Neural progenitor cell (in vitro differentiated cells): Measurements from ENCODE around the gene KRTAP20-2. TPM values are rescaled to one million over a fixed set of nuclear protein-coding genes. Genes with fewer than 3 reads are reported as not detected.

Experiments used
- DNase-seq: peaks from one replicate; pipeline ENCODE4 v3.0.0-alpha.2; 2016; ENCODE audit warnings: low spot score
- H2AFZ ChIP-seq: fragments of 200-600 bp; sonication (generic); replicated peaks from 2 replicates; pipeline ENCODE4 v1.6.1; 2016; ENCODE audit warnings: antibody characterized with exemption
- H3F3A ChIP-seq: fragments of 200-600 bp; sonication (generic); 2 replicates; pipeline ENCODE4 v1.6.1; 2016; ENCODE audit warnings: antibody characterized with exemption, low read depth
- H3K27ac ChIP-seq: fragments of 200-600 bp; sonication (generic); 2 replicates; pipeline ENCODE4 v1.5.1; 2016; ENCODE audit warnings: mild to moderate bottlenecking
- H3K27me3 ChIP-seq: fragments of 200-600 bp; sonication (generic); 2 replicates; pipeline ENCODE4 v1.6.1; 2016; ENCODE audit warnings: mild to moderate bottlenecking, moderate library complexity
- H3K36me3 ChIP-seq: fragments of 200-600 bp; sonication (generic); 2 replicates; pipeline ENCODE4 v1.5.1; 2016
- H3K4me1 ChIP-seq: fragments of 200-600 bp; sonication (generic); 2 replicates; pipeline ENCODE4 v1.6.1; 2016; ENCODE audit warnings: mixed run types
- H3K4me2 ChIP-seq: fragments of 200-600 bp; sonication (generic); 2 replicates; pipeline ENCODE4 v1.6.1; 2016
- H3K4me3 ChIP-seq: fragments of 200-600 bp; sonication (generic); 2 replicates; pipeline ENCODE4 v1.5.1; 2016
- H3K79me2 ChIP-seq: fragments of 200-600 bp; sonication (generic); 2 replicates; pipeline ENCODE4 v1.6.1; 2016; ENCODE audit warnings: low read depth
- H3K9ac ChIP-seq: fragments of 200-600 bp; sonication (generic); 2 replicates; pipeline ENCODE4 v1.6.1; 2016
- H3K9me3 ChIP-seq: fragments of 200-600 bp; sonication (generic); 2 replicates; pipeline ENCODE4 v1.5.1; 2016; ENCODE audit warnings: low read depth
- H4K20me1 ChIP-seq: fragments of 200-600 bp; sonication (generic); 2 replicates; pipeline ENCODE4 v1.6.1; 2016; ENCODE audit warnings: low read depth
- H3K27ac Mint-ChIP-seq: 3 replicates; pipeline ENCODE4 v1.8.0; 2021; ENCODE audit warnings: mixed read lengths
- H3K27me3 Mint-ChIP-seq: 2 replicates; pipeline ENCODE4 v1.8.0; 2022; ENCODE audit warnings: low read depth, mild to moderate bottlenecking, inconsistent platforms, moderate library complexity, mixed read lengths; ENCODE audit not compliant: insufficient read depth
- H3K36me3 Mint-ChIP-seq: 3 replicates; pipeline ENCODE4 v1.8.0; 2021; ENCODE audit warnings: mixed read lengths
- H3K4me1 Mint-ChIP-seq: 3 replicates; pipeline ENCODE4 v1.8.0; 2021; ENCODE audit warnings: mixed read lengths
- H3K4me3 Mint-ChIP-seq: 3 replicates; pipeline ENCODE4 v1.8.0; 2021; ENCODE audit warnings: mild to moderate bottlenecking, moderate library complexity, mixed read lengths
- H3K9me3 Mint-ChIP-seq: 3 replicates; pipeline ENCODE4 v1.8.0; 2020; ENCODE audit warnings: mixed read lengths
- EZH2 ChIP-seq: fragments of 200-600 bp; sonication (generic); IDR thresholded peaks from 2 replicates; pipeline ENCODE4 v1.6.1; 2017; ENCODE audit warnings: antibody characterized with exemption, mild to moderate bottlenecking, moderate library complexity
- EZH2phosphoT487 ChIP-seq: fragments of 200-600 bp; sonication (generic); IDR thresholded peaks from 2 replicates; pipeline ENCODE4 v1.6.1; 2017; ENCODE audit warnings: antibody characterized with exemption
- total RNA-seq: library from RNA; depleted of rRNA; stranded (reverse); fragments of >200 nt; gene quantifications from 2 replicates; pipeline ENCODE4 v1.2.3, GENCODE V29; 2015; ENCODE audit warnings: low replicate concordance
- TF ChIP-seq, protein P1 (sequence below): fragments of 200-600 bp; sonication (generic); IDR thresholded peaks from 2 replicates; pipeline ENCODE4 v1.5.1; 2017; ENCODE audit warnings: antibody characterized with exemption, mild to moderate bottlenecking

KRTAP20-2 gene
- total RNA-seq, result not detected in 2 replicates

DNA sequence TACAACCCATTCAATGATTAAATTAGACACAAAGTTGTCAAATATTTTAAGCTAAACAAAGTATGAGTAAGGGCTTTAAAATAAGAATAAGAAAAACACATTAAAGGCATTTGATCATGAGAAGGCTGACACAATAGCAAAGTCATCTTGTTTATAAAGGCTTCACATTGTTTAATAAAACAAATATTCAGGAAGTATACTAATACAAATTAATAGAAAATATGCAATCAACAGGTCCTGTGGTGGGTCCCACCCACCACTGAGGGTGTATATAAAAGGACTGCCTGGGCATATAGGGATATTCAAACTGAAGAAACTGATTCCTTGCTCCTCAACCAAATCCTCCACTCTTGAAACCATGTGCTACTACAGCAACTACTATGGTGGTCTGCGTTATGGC, at the start of gene KRTAP20-2:
Gene KRTAP20-2 (plus strand): TSS at position 301 of the 400 bp plus-strand sequence. CDS start 58 bp downstream, at position 359.
- no peaks in the 10 kb centered on the region for H3K36me3 ChIP-seq
- no peak within 1 kb of the TSS for H3K4me3 Mint-ChIP-seq

DNA sequence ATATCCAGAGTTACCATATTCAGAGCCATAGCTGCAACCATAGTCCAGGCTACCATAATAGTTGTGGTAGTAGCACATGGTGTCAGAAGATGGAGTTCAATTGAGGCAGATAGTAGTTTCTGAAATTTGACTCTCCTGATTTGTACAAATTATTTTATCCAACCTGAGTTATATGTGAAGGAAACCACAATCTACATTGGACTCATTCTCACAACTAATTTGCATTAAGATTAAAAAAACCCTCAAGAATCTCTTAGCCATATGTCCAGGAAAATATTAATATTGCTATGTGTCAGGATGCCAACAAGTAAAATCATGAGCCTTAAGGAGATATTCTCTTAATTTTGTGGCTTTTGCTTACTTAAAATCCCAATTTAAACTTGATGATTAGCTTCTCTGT, 44.7 kb upstream of the KRTAP20-2 start, which contains the start of gene KRTAP22-2:
Gene KRTAP22-2 (minus strand): TSS at position 101 of the 400 bp plus-strand sequence.
- Histone ChIP-seq H3K79me2 (no peaks in the 10 kb centered on the region), H3K9me3 (peaks cover 9% of the 10 kb centered on the region), H3K4me1 (no peaks in the 10 kb centered on the region), H3K4me2 (no peak within 1 kb of the TSS), H3F3A (no peaks in the 10 kb centered on the region), H3K9ac (no peak within 1 kb of the TSS), H3K27ac (no peak within 1 kb of the TSS), H3K36me3 (peaks cover 4% of the 10 kb centered on the region), H2AFZ (no peak within 1 kb of the TSS), H4K20me1 (no peaks in the 10 kb centered on the region), H3K4me3 (no peak within 1 kb of the TSS), H3K27me3 (no peaks in the 10 kb centered on the region)
- Mint-ChIP-seq H3K36me3 (no peaks in the 10 kb centered on the region), H3K27ac (no peak within 1 kb of the TSS), H3K9me3 (no peaks in the 10 kb centered on the region), H3K27me3 (no peaks in the 10 kb centered on the region), H3K4me1 (no peaks in the 10 kb centered on the region), H3K4me3 (no peak within 1 kb of the TSS)
- DNase-seq, result no peak
- TF ChIP-seq, protein P1, sequence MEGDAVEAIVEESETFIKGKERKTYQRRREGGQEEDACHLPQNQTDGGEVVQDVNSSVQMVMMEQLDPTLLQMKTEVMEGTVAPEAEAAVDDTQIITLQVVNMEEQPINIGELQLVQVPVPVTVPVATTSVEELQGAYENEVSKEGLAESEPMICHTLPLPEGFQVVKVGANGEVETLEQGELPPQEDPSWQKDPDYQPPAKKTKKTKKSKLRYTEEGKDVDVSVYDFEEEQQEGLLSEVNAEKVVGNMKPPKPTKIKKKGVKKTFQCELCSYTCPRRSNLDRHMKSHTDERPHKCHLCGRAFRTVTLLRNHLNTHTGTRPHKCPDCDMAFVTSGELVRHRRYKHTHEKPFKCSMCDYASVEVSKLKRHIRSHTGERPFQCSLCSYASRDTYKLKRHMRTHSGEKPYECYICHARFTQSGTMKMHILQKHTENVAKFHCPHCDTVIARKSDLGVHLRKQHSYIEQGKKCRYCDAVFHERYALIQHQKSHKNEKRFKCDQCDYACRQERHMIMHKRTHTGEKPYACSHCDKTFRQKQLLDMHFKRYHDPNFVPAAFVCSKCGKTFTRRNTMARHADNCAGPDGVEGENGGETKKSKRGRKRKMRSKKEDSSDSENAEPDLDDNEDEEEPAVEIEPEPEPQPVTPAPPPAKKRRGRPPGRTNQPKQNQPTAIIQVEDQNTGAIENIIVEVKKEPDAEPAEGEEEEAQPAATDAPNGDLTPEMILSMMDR, result no peak
- no peak for TF ChIP-seq EZH2
- TF ChIP-seq EZH2phosphoT487, result no peak

More for the DNA sequence above, at the start of gene KRTAP20-2:
- no peaks in the 10 kb centered on the region for H4K20me1 ChIP-seq
- Mint-ChIP-seq H3K27me3 (peaks cover 2% of the 10 kb centered on the region), H3K36me3 (no peaks in the 10 kb centered on the region), H3K27ac (no peak within 1 kb of the TSS), H3K9me3 (no peaks in the 10 kb centered on the region), H3K4me1 (no peaks in the 10 kb centered on the region)
- no peak within 1 kb of the TSS for H2AFZ ChIP-seq
- H3F3A ChIP-seq, result no peaks in the 10 kb centered on the region
- H3K79me2 ChIP-seq, result no peaks in the 10 kb centered on the region
- TF ChIP-seq EZH2phosphoT487 (no peak), EZH2 (no peak)
- TF ChIP-seq, protein P1, result no peak
- H3K4me3 ChIP-seq, result no peak within 1 kb of the TSS
- H3K4me1 ChIP-seq, result no peaks in the 10 kb centered on the region
- H3K27me3 ChIP-seq, result no peaks in the 10 kb centered on the region
- no peak within 1 kb of the TSS for H3K9ac ChIP-seq
- no peak within 1 kb of the TSS for H3K27ac ChIP-seq
- no peak for DNase-seq
- no peaks in the 10 kb centered on the region for H3K9me3 ChIP-seq
- H3K4me2 ChIP-seq, result no peak within 1 kb of the TSS

DNA sequence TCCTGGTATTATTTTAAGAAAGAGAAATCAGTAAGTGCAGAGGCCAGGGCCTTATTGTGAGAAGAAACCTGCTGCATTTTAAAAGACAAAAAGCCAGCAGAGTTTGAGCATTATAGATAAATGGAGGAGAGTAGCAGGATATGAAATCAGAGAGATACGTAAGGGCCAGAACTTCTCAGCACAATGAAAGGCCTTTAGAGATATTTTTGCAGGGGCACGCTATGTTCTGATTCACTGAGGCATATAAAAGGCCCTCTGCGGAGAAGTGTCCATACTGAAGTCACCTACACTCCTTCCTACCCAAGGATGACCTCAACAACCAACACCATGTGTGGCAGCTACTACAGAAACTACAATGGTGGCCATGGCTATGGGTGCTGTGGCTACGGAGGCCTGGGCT, 42.9 kb upstream of the KRTAP20-2 start, which contains the start of gene KRTAP6-3:
Gene KRTAP6-3 (plus strand): TSS at position 301 of the 400 bp plus-strand sequence. CDS start 6 bp downstream, at position 307.
- Mint-ChIP-seq H3K36me3 (no peaks in the 10 kb centered on the region), H3K4me1 (no peaks in the 10 kb centered on the region), H3K9me3 (no peaks in the 10 kb centered on the region), H3K27me3 (no peaks in the 10 kb centered on the region), H3K27ac (no peak within 1 kb of the TSS), H3K4me3 (no peak within 1 kb of the TSS)
- Histone ChIP-seq H3K4me2 (no peak within 1 kb of the TSS), H3F3A (no peaks in the 10 kb centered on the region), H3K36me3 (peaks cover 4% of the 10 kb centered on the region), H3K79me2 (no peaks in the 10 kb centered on the region), H3K9ac (no peak within 1 kb of the TSS), H2AFZ (no peak within 1 kb of the TSS), H3K4me3 (no peak within 1 kb of the TSS), H4K20me1 (no peaks in the 10 kb centered on the region), H3K27ac (no peak within 1 kb of the TSS), H3K4me1 (no peaks in the 10 kb centered on the region), H3K9me3 (peaks cover 5% of the 10 kb centered on the region), H3K27me3 (no peaks in the 10 kb centered on the region)
- TF ChIP-seq, protein P1, result no peak
- TF ChIP-seq EZH2, result no peak
- no peak for TF ChIP-seq EZH2phosphoT487
- no peak for DNase-seq
